Activated CD4-positive, alpha-beta T cell treated with anti-CD3 and anti-CD28 coated beads, Interleukin-2, amount 10 ng/mL, durations not matched to agents 24 days and 14 days (primary cell): Measurements from ENCODE around the gene NKX2-3. TPM values are rescaled to one million over a fixed set of nuclear protein-coding genes. Genes with fewer than 3 reads are reported as not detected.

Experiments
- DNase-seq: peaks from one replicate; pipeline ENCODE4 v3.0.0; 2022
- H3K27ac Mint-ChIP-seq: one replicate; pipeline ENCODE4 v1.8.0; 2022; ENCODE audit warnings: mild to moderate bottlenecking, mixed read lengths
- H3K27me3 Mint-ChIP-seq: one replicate; pipeline ENCODE4 v1.8.0; 2022; ENCODE audit warnings: mixed read lengths
- H3K36me3 Mint-ChIP-seq: one replicate; pipeline ENCODE4 v1.8.0; 2022; ENCODE audit warnings: low read depth, mild to moderate bottlenecking, mixed read lengths
- H3K4me1 Mint-ChIP-seq: one replicate; pipeline ENCODE4 v1.8.0; 2021; ENCODE audit warnings: mixed read lengths
- H3K4me3 Mint-ChIP-seq: one replicate; pipeline ENCODE4 v1.8.0; 2022; ENCODE audit warnings: mild to moderate bottlenecking, moderate library complexity, mixed read lengths
- H3K9me3 Mint-ChIP-seq: one replicate; pipeline ENCODE4 v1.8.0; 2021; ENCODE audit warnings: mixed read lengths
- intact Hi-C: fragments of 100-400 bp; cut with micrococcal nuclease; formaldehyde crosslinking; loops from one replicate; pipeline ENCODE4 v1.15.1; 2023
- total RNA-seq: library from RNA; stranded (reverse); gene quantifications from 2 replicates; pipeline ENCODE4 v1.2.3, GENCODE V29; 2022

The NKX2-3 gene
- total RNA-seq, 1 donor from 2014 or later, result not detected

- intact Hi-C loops, result loop anchor here (5.0 kb wide), 2 partner anchors 1211 to 1686 kb away; no protein-coding TSS in a partner anchor
- H3K9me3 Mint-ChIP-seq, result peaks cover 14% of the 10 kb centered on the region
- H3K27ac Mint-ChIP-seq, result no peak overlapping the region
- peaks cover 89% of the 10 kb centered on the region for H3K27me3 Mint-ChIP-seq
- no peak for DNase-seq
- peak overlapping the region; percentile 7 for H3K4me3 Mint-ChIP-seq
- H3K4me1 Mint-ChIP-seq, result peaks cover 21% of the 10 kb centered on the region
- no peaks in the 10 kb centered on the region for H3K36me3 Mint-ChIP-seq
Measured at GRCh38 chr10:99531026-99531695, 1.6 kb upstream of the NKX2-3 start.

GRCh38 chr10:99531696-99532593 lies 797 bp upstream of the NKX2-3 start:
- intact Hi-C loops, result loop anchor here (5.0 kb wide), 2 partner anchors 1210 to 1685 kb away; no protein-coding TSS in a partner anchor

GRCh38 chr10:99533496-99534449 lies 1.0 kb downstream of the NKX2-3 start:
- H3K9me3 Mint-ChIP-seq, result peaks cover 14% of the 10 kb centered on the region
- H3K4me1 Mint-ChIP-seq, result peaks cover 23% of the 10 kb centered on the region
- intact Hi-C loops, result loop anchor here (2.0 to 5.0 kb wide), 3 partner anchors 297 to 1684 kb away; no protein-coding TSS in a partner anchor
- no peaks in the 10 kb centered on the region for H3K36me3 Mint-ChIP-seq
- DNase-seq, result no peak
- H3K27me3 Mint-ChIP-seq, result peaks cover 90% of the 10 kb centered on the region
- H3K27ac Mint-ChIP-seq, result peak overlapping the region; percentile 57
- peak overlapping the region; percentile 12 for H3K4me3 Mint-ChIP-seq

More at GRCh38 chr10:99531696-99532593, 797 bp upstream of the NKX2-3 start:
- Mint-ChIP-seq H3K4me1 (peaks cover 23% of the 10 kb centered on the region), H3K27me3 (peaks cover 87% of the 10 kb centered on the region), H3K4me3 (peak overlapping the region; percentile 21), H3K36me3 (no peaks in the 10 kb centered on the region), H3K27ac (no peak overlapping the region), H3K9me3 (peaks cover 14% of the 10 kb centered on the region)
- no peak for DNase-seq

- intact Hi-C loops, result loop anchor here (2.0 to 5.0 kb wide), 3 partner anchors 298 to 1683 kb away; no protein-coding TSS in a partner anchor
- peaks cover 14% of the 10 kb centered on the region for H3K9me3 Mint-ChIP-seq
- no peaks in the 10 kb centered on the region for H3K36me3 Mint-ChIP-seq
- peaks cover 21% of the 10 kb centered on the region for H3K4me1 Mint-ChIP-seq
- DNase-seq, result no peak
- H3K27ac Mint-ChIP-seq, result peak overlapping the region; percentile 57
- peak overlapping the region; percentile 52 for H3K4me3 Mint-ChIP-seq
- H3K27me3 Mint-ChIP-seq, result peaks cover 90% of the 10 kb centered on the region
Measured at GRCh38 chr10:99534450-99534938, 1.8 kb downstream of the NKX2-3 start.

GRCh38 chr10:99534939-99535763 lies 2.4 kb downstream of the NKX2-3 start:
- no peaks in the 10 kb centered on the region for H3K36me3 Mint-ChIP-seq
- DNase-seq, result peak; percentile 66
- peaks cover 14% of the 10 kb centered on the region for H3K9me3 Mint-ChIP-seq
- H3K4me3 Mint-ChIP-seq, result peak overlapping the region; percentile 52
- no peak overlapping the region for H3K27ac Mint-ChIP-seq
- intact Hi-C loops, result loop anchor here (2.0 to 5.0 kb wide), 3 partner anchors 298 to 1682 kb away; no protein-coding TSS in a partner anchor
- peaks cover 21% of the 10 kb centered on the region for H3K4me1 Mint-ChIP-seq
- peaks cover 89% of the 10 kb centered on the region for H3K27me3 Mint-ChIP-seq

DNA sequence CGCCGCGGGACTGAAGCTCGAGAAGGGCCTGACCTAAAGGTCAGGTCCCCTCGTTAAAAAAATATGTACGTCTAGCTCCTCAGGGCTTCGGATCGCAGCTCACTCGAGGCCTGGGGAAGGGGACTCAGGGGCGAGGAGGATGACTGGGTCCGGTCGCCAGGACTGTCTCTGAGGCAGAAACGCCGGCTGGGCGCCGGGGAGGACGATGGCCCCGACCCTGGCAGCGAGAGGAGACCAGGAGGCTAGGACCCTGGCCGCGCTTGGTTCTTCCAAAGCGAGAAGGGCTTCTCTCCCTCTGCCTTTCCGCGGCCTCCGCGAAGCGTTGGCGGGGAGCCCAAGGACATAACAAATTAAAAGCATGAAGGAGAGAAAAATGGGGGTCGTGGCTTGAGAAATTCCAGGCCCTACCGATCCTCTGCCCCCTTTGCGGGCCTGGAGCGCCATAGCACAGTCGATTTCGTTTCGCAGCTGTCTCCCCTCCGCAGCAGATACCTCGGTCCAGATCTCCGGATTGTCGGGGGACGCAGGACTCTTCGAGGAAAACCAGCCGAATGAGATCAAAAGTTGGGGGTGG lies 3.1 kb downstream of the NKX2-3 start:
- peaks cover 14% of the 10 kb centered on the region for H3K9me3 Mint-ChIP-seq
- H3K4me1 Mint-ChIP-seq, result peaks cover 21% of the 10 kb centered on the region
- H3K4me3 Mint-ChIP-seq, result no peak overlapping the region
- no peaks in the 10 kb centered on the region for H3K36me3 Mint-ChIP-seq
- intact Hi-C loops, result loop anchor here (2.0 kb wide), 1 partner anchor 299 kb away; no protein-coding TSS in a partner anchor
- no peak for DNase-seq
- peak overlapping the region; percentile 20 for H3K27ac Mint-ChIP-seq
- H3K27me3 Mint-ChIP-seq, result peaks cover 84% of the 10 kb centered on the region

DNA sequence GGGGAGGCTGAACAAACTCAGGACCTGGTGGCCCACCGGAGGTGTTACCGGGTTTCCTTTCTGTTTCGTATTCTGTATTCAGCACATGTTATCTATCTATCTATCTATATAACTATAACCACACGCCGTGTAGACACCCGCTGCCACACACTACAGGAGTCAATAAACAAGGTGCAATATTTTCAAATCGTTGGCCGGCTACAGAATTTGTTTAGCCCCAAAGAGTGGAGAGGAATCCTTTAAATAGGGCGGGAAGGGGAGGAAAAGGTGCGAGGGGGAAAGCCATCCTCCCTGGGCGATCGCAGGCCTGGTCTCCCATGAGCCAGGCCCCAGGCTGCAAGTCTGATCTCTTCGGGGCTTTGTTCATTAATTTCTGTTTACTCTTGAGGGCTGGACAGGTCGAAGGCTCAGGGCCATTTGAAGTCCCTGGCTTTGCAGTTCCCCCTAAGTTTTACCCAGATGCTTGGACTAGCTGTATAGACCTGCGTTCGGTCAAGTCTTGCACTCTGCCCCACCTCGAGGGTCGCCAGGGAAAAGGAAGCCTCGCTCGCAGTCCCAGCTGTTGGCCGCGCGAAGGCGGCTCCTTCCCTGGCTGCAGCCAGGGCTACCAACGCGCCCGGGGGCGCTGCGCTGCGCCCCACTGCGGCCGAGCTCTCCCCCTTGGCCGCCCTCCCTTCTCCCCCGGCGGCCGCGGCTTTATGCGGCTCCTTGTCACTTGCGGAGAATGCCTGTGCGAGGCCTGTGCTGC lies 3.8 kb downstream of the NKX2-3 start:
- Mint-ChIP-seq H3K36me3 (no peaks in the 10 kb centered on the region), H3K9me3 (peaks cover 14% of the 10 kb centered on the region), H3K4me3 (no peak overlapping the region), H3K27ac (peak overlapping the region; percentile 34), H3K27me3 (peaks cover 84% of the 10 kb centered on the region), H3K4me1 (peaks cover 21% of the 10 kb centered on the region)
- intact Hi-C loops, result no loop called here
- DNase-seq, result no peak

GRCh38 chr10:99537086-99537988 lies 4.6 kb downstream of the NKX2-3 start:
- H3K9me3 Mint-ChIP-seq, result peaks cover 8% of the 10 kb centered on the region
- peak overlapping the region; percentile 34 for H3K27ac Mint-ChIP-seq
- peaks cover 21% of the 10 kb centered on the region for H3K4me1 Mint-ChIP-seq
- H3K36me3 Mint-ChIP-seq, result no peaks in the 10 kb centered on the region
- intact Hi-C loops, result no loop called here
- DNase-seq, result no peak
- H3K4me3 Mint-ChIP-seq, result no peak overlapping the region
- H3K27me3 Mint-ChIP-seq, result peaks cover 79% of the 10 kb centered on the region

GRCh38 chr10:99537989-99538917 lies 5.5 kb downstream of the NKX2-3 start:
- peaks cover 15% of the 10 kb centered on the region for H3K4me1 Mint-ChIP-seq
- H3K36me3 Mint-ChIP-seq, result no peaks in the 10 kb centered on the region
- DNase-seq, result no peak
- H3K4me3 Mint-ChIP-seq, result no peak overlapping the region
- H3K27ac Mint-ChIP-seq, result no peak overlapping the region
- peaks cover 7% of the 10 kb centered on the region for H3K9me3 Mint-ChIP-seq
- peaks cover 76% of the 10 kb centered on the region for H3K27me3 Mint-ChIP-seq
- intact Hi-C loops, result no loop called here

- Mint-ChIP-seq H3K9me3 (peaks cover 4% of the 10 kb centered on the region), H3K27me3 (peaks cover 71% of the 10 kb centered on the region), H3K36me3 (no peaks in the 10 kb centered on the region), H3K4me1 (peaks cover 13% of the 10 kb centered on the region), H3K27ac (no peak overlapping the region), H3K4me3 (no peak overlapping the region)
- intact Hi-C loops, result no loop called here
- DNase-seq, result no peak
Measured at GRCh38 chr10:99539120-99539519, 6.4 kb downstream of the NKX2-3 start.
